Tibial nerve (tissue), 4 donors: ENCODE measurements around the gene VPS13D. TPM values are rescaled to one million over a fixed set of nuclear protein-coding genes. Genes with fewer than 3 reads are reported as not detected.

Experiments
- DNase-seq, 2 donors: peaks; one replicate each; pipeline ENCODE4 v3.0.0-alpha.2; 2019; ENCODE audit warnings: low spot score in 2 of 2
- H3K27ac ChIP-seq, 4 donors: fragments of 200-600 bp; sonication (generic) in 3 of 4; one replicate each; pipeline ENCODE4 v1.5.1; 2017 to 2019; ENCODE audit warnings: mild to moderate bottlenecking in 1 of 4
- H3K27me3 ChIP-seq, 2 donors: fragments of 200-600 bp; sonication (generic) in 1 of 2; one replicate each; pipeline versions ENCODE4 v1.5.1 to v1.6.0; 2017 to 2019
- H3K36me3 ChIP-seq, 3 donors: fragments of 200-600 bp; sonication (generic); one replicate each; pipeline ENCODE4 v1.5.1; 2018 to 2019
- H3K4me1 ChIP-seq, 4 donors: fragments of 200-600 bp; sonication (generic) in 3 of 4; one replicate each; pipeline ENCODE4 v1.5.1; 2017 to 2019
- H3K4me3 ChIP-seq, 4 donors: fragments of 200-600 bp; sonication (generic) in 3 of 4; one replicate each; pipeline ENCODE4 v1.5.1; 2017 to 2019; ENCODE audit warnings: mild to moderate bottlenecking in 1 of 4, moderate library complexity in 1 of 4
- H3K9me3 ChIP-seq, 4 donors: fragments of 200-600 bp; sonication (generic) in 3 of 4; one replicate each; pipeline ENCODE4 v1.5.1; 2017 to 2019
- CTCF ChIP-seq, 5 experiments: fragments of 200-600 bp in 3 of 5; fragments of 450-650 bp in 2 of 5; sonication (generic) in 3 of 5; IDR thresholded peaks; one replicate each; pipeline ENCODE4 v1.5.1; 2016 to 2019; ENCODE audit warnings: antibody characterized with exemption in 5 of 5, mild to moderate bottlenecking in 3 of 5, moderate library complexity in 2 of 5
- EP300 ChIP-seq, 2 donors: sonication (generic); formaldehyde crosslinking; IDR thresholded peaks; one replicate each; pipeline ENCODE4 v1.6.1; 2017; ENCODE audit warnings: antibody characterized with exemption in 2 of 2, mild to moderate bottlenecking in 1 of 2
- POLR2A ChIP-seq, 2 donors: fragments of 450-650 bp; IDR thresholded peaks; one replicate each; pipeline ENCODE4 v1.6.1; 2017; ENCODE audit warnings: antibody characterized with exemption in 2 of 2, mild to moderate bottlenecking in 2 of 2, moderate library complexity in 2 of 2
- WGBS, 2 donors: methylation state at CpG; one replicate each; pipeline ENCODE4 v1.1.5; 2018; 5-methylcytosine and 5-hydroxymethylcytosine counted together
- total RNA-seq, 4 donors: library from RNA; depleted of rRNA; stranded (reverse); fragments of >200 nt; gene quantifications; one replicate each; pipeline ENCODE4 v1.1.0, GENCODE V29; 2016

VPS13D gene
- total RNA-seq, 4 donors from 2014 or later, result 99.2 to 132 (median 110) TPM

DNA sequence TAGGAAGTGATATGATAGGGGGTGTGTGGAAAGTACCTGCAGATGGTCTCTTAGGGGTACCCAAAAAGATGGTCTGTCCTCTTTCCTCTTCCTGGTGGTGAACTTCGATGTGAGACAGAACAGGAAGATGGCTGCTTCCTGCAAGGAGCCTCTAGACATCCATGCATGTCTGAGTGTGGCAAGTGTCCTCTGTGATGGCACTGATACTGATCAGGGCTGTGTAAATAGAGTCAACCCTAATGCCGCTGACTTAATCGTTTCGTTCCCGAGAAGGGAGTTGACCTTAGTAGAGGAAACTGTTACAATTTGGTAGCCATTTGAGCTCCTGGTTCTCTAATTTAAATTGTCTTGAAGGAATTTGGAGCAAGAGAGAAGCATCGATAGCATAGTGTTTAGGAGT, 168.6 kb downstream of the VPS13D start:
- Histone ChIP-seq H3K9me3 (no peaks in the 10 kb centered on the region), H3K4me3 (no peak overlapping the region), H3K27ac (peak overlapping the region in 2 of 4 donors; percentile 40 to 41), H3K27me3 (no peaks in the 10 kb centered on the region), H3K36me3 (peaks cover 0 to 20% (median 0%) of the 10 kb centered on the region in 3 donors), H3K4me1 (peaks cover 0 to 39% (median 8%) of the 10 kb centered on the region in 4 donors)
- WGBS, 2 donors, result 69 to 78% methylated on average over 6 of the region's 6 CpGs
- TF ChIP-seq EP300 (IDR thresholded peaks at IDR 0.05) (no peak), CTCF (IDR thresholded peaks at IDR 0.05) (no peak), POLR2A (IDR thresholded peaks at IDR 0.05) (no peak)
- DNase-seq, result no peak

DNA sequence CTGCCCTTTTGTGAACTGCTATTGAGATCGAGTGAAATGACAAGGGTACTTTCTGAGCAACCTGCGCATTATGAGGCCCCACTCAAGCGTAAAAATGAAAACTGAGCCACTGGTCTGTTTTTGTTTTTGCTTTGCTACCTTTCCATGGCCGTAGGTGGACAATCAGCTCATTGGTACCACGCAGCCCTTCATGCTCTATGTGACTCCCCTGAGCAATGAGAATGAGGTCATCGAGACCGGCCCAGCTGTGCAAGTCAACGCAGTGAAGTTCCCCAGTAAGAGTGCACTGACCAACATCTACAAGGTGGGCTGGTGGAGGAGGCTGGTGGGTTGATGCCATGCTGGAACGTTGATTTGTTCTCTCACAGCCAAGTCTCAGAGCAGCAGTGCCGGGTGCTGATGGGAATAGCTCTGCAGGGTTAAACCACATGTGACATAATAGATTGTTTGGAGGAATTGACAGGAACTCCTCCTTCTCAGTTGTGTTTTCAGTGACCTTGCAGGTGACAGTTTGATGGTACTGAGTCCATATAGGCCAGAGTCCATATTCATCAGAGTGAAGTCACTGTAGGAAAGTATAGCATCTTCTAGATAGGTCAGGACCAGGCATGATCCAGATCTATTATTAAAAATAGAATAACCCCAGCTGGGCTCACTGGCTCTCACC, 170.3 kb downstream of the VPS13D start:
- Histone ChIP-seq H3K27ac (no peak overlapping the region), H3K4me3 (no peak overlapping the region), H3K9me3 (no peaks in the 10 kb centered on the region), H3K36me3 (peaks cover 0 to 24% (median 4%) of the 10 kb centered on the region in 3 donors), H3K27me3 (no peaks in the 10 kb centered on the region), H3K4me1 (peaks cover 2 to 49% (median 15%) of the 10 kb centered on the region in 4 donors)
- DNase-seq, result no peak
- TF ChIP-seq CTCF (IDR thresholded peaks at IDR 0.05), result no peak
- no peak for TF ChIP-seq EP300 (IDR thresholded peaks at IDR 0.05)
- no peak for TF ChIP-seq POLR2A (IDR thresholded peaks at IDR 0.05)
- WGBS, 2 donors, result 82 to 88% methylated on average over 10 of the region's 10 CpGs

DNA sequence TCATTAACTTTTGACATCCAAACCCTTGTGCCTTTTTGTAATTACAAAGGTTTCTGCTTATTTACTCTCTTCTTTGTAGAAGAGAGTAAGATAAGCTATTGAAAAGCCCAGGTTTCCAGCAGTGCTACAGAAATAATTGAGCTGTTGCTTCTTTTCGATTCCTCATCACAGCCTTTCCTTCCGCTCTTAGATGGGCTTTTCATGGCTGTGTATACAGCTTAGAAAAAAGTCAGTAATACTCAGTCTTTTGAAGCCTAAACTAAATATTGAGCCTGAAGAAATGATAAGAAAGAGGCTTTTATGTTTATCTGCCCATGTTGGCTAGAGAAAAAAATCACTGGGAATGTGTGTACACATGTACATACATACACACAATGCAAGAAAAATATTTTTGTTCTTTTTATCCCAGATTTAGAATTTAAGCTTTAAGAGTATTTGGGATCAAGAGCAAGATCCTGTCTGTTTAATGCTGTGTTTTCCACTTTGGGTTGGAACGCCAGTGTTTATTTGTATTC, 172.4 kb downstream of the VPS13D start:
- H3K27ac ChIP-seq, result peak overlapping the region in 2 of 4 donors; percentile 20 to 70
- 63 to 65% methylated on average over 3 of the region's 3 CpGs for WGBS, 2 donors
- DNase-seq, result no peak
- peaks cover 0 to 24% (median 4%) of the 10 kb centered on the region in 3 donors for H3K36me3 ChIP-seq
- peaks cover 9 to 64% (median 32%) of the 10 kb centered on the region in 4 donors for H3K4me1 ChIP-seq
- H3K9me3 ChIP-seq, result no peaks in the 10 kb centered on the region
- no peak overlapping the region for H3K4me3 ChIP-seq
- TF ChIP-seq EP300 (IDR thresholded peaks at IDR 0.05) (no peak), POLR2A (IDR thresholded peaks at IDR 0.05) (no peak), CTCF (IDR thresholded peaks at IDR 0.05) (no peak)
- H3K27me3 ChIP-seq, result no peaks in the 10 kb centered on the region

GRCh38 chr1:12402842-12403241, 173.0 kb downstream of the VPS13D start:
- Histone ChIP-seq H3K4me3 (no peak overlapping the region), H3K27me3 (no peaks in the 10 kb centered on the region), H3K36me3 (peaks cover 0 to 24% (median 4%) of the 10 kb centered on the region in 3 donors), H3K4me1 (peaks cover 9 to 64% (median 35%) of the 10 kb centered on the region in 4 donors), H3K27ac (peak overlapping the region in 2 of 4 donors; percentile 20 to 70), H3K9me3 (no peaks in the 10 kb centered on the region)
- TF ChIP-seq POLR2A (IDR thresholded peaks at IDR 0.05) (no peak), CTCF (IDR thresholded peaks at IDR 0.05) (no peak), EP300 (IDR thresholded peaks at IDR 0.05) (no peak)
- no peak for DNase-seq
- WGBS, 2 donors, result 82 to 87% methylated on average over 1 of the region's 1 CpG

DNA sequence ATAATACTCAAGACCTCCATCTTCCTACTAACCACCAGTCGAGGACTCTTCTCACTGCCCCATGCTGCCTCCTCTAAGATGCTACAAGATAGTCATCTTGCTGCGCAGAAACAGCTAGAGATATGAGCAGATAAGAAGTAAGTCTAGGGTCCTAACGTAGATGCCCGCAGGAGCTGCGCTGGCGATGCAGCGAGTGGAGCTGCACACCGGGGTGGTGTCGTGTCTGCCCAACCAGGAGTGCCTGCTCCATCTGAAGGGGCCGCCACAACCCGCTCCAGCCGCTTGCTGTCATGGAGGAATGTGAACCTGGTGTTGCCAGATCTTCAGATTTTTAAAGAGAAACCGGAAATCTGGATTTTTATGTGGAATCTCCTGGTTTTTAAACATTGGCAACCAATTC, 175.1 kb downstream of the VPS13D start:
- peaks cover 0 to 24% (median 4%) of the 10 kb centered on the region in 3 donors for H3K36me3 ChIP-seq
- no peak for DNase-seq
- H3K4me3 ChIP-seq, result no peak overlapping the region
- peaks cover 9 to 76% (median 46%) of the 10 kb centered on the region in 4 donors for H3K4me1 ChIP-seq
- no peaks in the 10 kb centered on the region for H3K27me3 ChIP-seq
- WGBS, 2 donors, result 90 to 95% methylated on average over 13 of the region's 13 CpGs
- no peaks in the 10 kb centered on the region for H3K9me3 ChIP-seq
- peak overlapping the region; percentile 62 to 91 (median 80) for H3K27ac ChIP-seq
- TF ChIP-seq POLR2A (IDR thresholded peaks at IDR 0.05) (no peak), CTCF (IDR thresholded peaks at IDR 0.05) (no peak), EP300 (IDR thresholded peaks at IDR 0.05) (no peak)
